GM18519 (cell line): ENCODE results near the gene FUT7.

Experiments
- ATAC-seq: cut with Tn5 transposase; IDR thresholded peaks from one replicate; pipeline ENCODE4 v1.9.1; 2021; ENCODE audit warnings: mild to moderate bottlenecking, moderate library complexity; ENCODE audit not compliant: unreplicated experiment, low FRiP score

The FUT7 gene

DNA sequence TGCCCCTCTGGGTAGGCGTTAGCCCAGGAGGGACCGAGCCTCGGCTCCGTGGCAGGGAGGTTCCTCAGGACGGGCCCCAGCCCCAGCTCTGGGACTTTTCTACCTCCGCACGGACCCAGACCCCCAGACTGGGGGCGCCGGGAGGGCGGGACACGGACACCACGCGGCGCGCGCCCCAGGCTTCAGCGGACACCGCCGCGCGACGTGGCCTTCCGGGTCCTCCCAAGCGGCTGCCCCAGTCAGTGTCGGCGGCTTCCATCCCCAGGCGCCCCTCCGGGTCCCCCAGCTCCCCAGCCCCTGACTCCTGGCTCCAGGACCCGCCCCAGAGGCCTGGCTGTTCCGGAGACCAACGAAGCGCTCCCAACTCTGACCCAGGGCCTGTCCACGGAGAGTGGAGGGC lies 46.0 kb downstream of the FUT7 start:
- no peak for ATAC-seq

DNA sequence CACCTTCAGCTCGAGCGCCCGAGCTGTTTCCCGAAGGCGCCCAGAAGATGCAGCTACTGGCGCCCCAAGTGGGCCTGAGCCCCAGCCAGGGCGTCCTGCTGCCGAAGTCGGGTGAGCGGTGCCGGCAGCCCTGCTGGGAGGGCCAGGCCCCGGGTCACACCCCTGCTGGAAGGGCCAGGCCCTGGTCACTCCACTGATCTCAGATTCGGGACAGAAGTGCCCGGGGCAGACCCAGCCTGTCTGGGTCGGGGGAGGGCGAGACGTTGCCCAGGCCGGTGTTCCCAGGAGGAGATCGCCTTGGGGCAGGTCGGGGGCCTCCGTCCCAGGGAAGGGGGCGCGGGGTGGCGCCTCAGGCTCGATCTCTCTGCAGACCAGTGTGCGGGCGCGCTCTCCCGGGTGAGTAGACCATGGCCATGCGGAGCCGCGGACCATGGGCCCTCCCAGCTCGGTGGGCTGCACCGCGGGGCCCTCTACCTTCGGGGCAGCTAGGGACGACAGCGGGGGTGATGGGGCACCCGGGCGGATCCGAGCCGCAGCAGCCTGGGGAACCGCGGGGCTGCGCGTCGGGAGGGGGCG lies 46.8 kb downstream of the FUT7 start:
- no peak for ATAC-seq

DNA sequence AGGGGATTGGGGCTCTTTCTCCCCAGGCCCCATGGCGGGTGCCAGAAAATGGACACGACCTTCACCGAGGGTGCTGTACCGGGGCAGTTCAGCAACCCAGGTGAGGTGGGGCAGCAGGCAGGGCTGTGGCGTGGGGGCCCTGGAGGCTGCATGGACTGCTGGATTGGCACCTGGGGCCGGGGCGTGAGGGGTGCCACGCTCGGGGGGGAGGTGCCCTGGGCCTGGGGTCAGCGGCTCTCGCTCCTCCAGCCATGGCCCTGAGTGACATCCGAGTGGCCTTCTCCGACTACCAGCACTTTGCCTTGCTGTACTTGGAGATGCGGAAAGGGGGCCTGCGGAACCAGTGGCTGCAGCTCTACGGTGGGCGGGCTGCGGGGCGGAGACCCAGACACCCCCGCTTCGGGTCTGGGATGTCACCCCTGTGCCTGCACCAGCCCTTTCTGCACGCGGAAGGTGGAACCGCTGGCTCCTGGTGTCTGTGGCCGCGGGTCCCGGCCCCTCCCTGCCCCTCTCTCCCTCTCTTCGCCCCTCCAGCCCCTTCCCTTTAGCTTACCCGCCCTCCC lies 47.3 kb downstream of the FUT7 start:
- ATAC-seq: no peak

GRCh38 chr9:136983656-136984314 lies 48.1 kb downstream of the FUT7 start:
- no peak for ATAC-seq

GRCh38 chr9:136983167-136983566 lies 48.7 kb downstream of the FUT7 start:
- no peak for ATAC-seq

- no peak for ATAC-seq
Measured at GRCh38 chr9:136982232-136983051, 49.4 kb downstream of the FUT7 start, which contains the start of gene LCNL1. Gene LCNL1, plus strand, starts transcription at chr9:136982993. Its CDS starts 594 bp downstream, at chr9:136983587.

DNA sequence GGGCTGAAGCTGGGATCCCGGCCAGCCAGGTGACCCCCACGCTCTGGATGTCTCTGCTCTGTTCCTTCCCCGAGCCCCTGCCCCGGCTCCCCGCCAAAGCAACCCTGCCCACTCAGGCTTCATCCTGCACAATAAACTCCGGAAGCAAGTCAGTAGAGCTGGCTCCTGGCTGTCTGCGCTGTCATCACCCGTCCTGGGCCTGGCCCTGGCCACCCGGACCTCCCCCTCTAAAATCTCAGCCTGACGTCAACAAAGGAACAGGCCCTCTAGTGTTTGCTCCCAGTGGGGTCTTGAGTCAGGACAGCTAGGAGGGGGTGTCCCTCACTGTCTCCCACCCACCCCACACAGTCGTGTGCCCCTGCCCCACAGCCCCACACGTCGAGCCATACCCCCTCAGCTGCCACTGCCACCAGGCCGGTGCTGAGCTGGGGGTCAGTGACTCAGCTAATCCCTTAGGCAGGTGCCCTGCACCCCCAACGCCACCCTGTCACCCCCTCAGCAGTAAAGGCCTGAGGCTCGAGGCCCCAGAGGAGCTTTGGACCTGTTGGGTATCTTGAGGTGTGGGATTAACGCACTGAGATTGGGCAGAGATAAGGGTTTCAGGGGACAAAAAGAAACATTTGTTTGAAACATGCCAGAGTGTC lies 50.2 kb downstream of the FUT7 start:
- no peak for ATAC-seq

DNA sequence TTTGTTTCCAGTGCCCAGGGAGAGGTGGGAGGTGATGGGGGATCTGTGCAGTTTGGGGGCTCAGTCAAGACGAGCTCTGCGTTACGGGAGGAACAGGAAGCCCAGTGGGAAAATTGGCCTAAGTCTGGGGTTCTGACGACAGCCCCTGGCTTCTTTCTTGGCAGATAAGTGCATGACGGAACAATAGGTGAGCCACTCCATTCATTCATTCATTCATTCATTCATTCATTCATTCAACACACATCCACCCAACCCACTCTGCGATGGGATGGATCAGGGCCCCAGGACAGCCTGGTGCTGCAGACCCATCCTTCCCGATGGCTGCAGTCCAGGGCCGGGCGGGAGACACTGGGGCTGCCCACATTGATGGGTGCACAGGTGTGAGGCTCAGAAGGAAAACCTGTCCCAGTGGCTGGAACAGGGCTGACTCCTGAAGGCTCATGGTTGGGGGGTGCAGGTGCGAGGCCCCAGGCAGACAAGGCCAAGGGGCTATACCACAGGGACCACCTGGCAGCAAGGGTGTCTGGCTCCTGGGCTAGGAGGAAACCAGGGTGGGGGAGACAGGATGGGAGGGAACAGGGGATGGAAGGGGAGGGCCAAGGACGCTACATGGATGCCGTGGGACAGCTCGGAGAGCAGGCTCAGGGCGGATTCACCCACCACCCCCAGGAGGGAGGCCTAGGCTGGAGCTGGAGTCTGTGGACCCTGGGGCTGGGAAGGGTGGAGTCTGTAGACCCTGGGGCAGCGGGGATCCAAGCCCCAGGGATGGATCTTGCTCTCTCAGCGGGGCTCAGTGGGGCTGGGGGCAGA lies 51.0 kb downstream of the FUT7 start:
- no peak for ATAC-seq
